Measurements from ENCODE around the gene TMEM259.
A peak's percentile ranks its signal among the peaks of the same experiment; 100 is the strongest.

The TMEM259 gene

GRCh38 chr19:1041835-1042685 lies 21.1 kb upstream of the TMEM259 start:
- TF ChIP-seq CTCF (IDR thresholded peaks at IDR 0.05) = no peak
- Mint-ChIP-seq H3K9me3 (no peaks in the 10 kb centered on the region), H3K27me3 (ENCODE audit: low read depth, poor library complexity) (peaks cover 3% of the 10 kb centered on the region)

GRCh38 chr19:1041272-1041834 lies 20.4 kb upstream of the TMEM259 start:
- Mint-ChIP-seq H3K4me3 (peak overlapping the region; percentile 85), H3K36me3 (ENCODE audit: low read depth) (peaks cover 22% of the 10 kb centered on the region), H3K27ac (no peak overlapping the region), H3K9me3 (no peaks in the 10 kb centered on the region), H3K27me3 (ENCODE audit: low read depth, poor library complexity) (peaks cover 3% of the 10 kb centered on the region), H3K4me1 (peaks cover 29% of the 10 kb centered on the region)
- TF ChIP-seq CTCF (IDR thresholded peaks at IDR 0.05) = no peak
- DNase-seq = no peak

More at GRCh38 chr19:1041835-1042685, 21.1 kb upstream of the TMEM259 start:
- Mint-ChIP-seq H3K4me1 (peaks cover 29% of the 10 kb centered on the region), H3K4me3 (no peak overlapping the region), H3K36me3 (ENCODE audit: low read depth) (peaks cover 18% of the 10 kb centered on the region), H3K27ac (no peak overlapping the region)
- DNase-seq = no peak

GRCh38 chr19:1040476-1041271 lies 19.8 kb upstream of the TMEM259 start:
- DNase-seq = peak; percentile 86
- Mint-ChIP-seq H3K9me3 (no peaks in the 10 kb centered on the region), H3K27ac (peak overlapping the region; percentile 48), H3K4me3 (peak overlapping the region; percentile 85), H3K27me3 (ENCODE audit: low read depth, poor library complexity) (peaks cover 3% of the 10 kb centered on the region), H3K4me1 (peaks cover 29% of the 10 kb centered on the region), H3K36me3 (ENCODE audit: low read depth) (peaks cover 29% of the 10 kb centered on the region)
- no peak for TF ChIP-seq CTCF (IDR thresholded peaks at IDR 0.05)

- peak; percentile 100 for DNase-seq
- H3K27me3 Mint-ChIP-seq (ENCODE audit: low read depth, poor library complexity) = peaks cover 3% of the 10 kb centered on the region
- H3K9me3 Mint-ChIP-seq = no peaks in the 10 kb centered on the region
Measured at GRCh38 chr19:1039646-1040475, 18.9 kb upstream of the TMEM259 start, which contains the start of gene ABCA7. Gene ABCA7, plus strand, starts transcription at chr19:1040107. Its CDS starts 1,255 bp downstream, at chr19:1041362.

More at GRCh38 chr19:1039646-1040475, 18.9 kb upstream of the TMEM259 start, which contains the start of gene ABCA7:
- peak within 1 kb of the TSS; percentile 62 for H3K27ac Mint-ChIP-seq
- TF ChIP-seq CTCF (IDR thresholded peaks at IDR 0.05) = no peak
- H3K4me3 Mint-ChIP-seq = peak within 1 kb of the TSS; percentile 85
- peaks cover 24% of the 10 kb centered on the region for H3K4me1 Mint-ChIP-seq
- H3K36me3 Mint-ChIP-seq (ENCODE audit: low read depth) = peaks cover 34% of the 10 kb centered on the region

Data from nephron progenitor cell (in vitro differentiated cells).